ENCODE measurements around the gene AP2A2. TPM values are rescaled to one million over a fixed set of nuclear protein-coding genes. Genes with fewer than 3 reads are reported as not detected.

The AP2A2 gene
- polyA plus RNA-seq, 3 donors, result 5.7 to 61.0 (median 8.2) TPM

GRCh38 chr11:1044160-1044559, 118.5 kb downstream of the AP2A2 start:
- Histone ChIP-seq H3K27me3 (ENCODE audit: control insufficient read depth in 2 of 2, insufficient read depth in 2 of 2, low read length in 2 of 2) (peaks cover 0 to 6% of the 10 kb centered on the region in 2 donors), H4K20me1 (ENCODE audit: insufficient read depth, low read length) (no peaks in the 10 kb centered on the region), H2AFZ (ENCODE audit: insufficient read depth, low read depth, low read length, poor library complexity, severe bottlenecking) (no peak overlapping the region), H3K9ac (ENCODE audit: insufficient read depth, low read length, poor library complexity, severe bottlenecking) (no peak overlapping the region), H3K4me1 (ENCODE audit: control insufficient read depth in 1 of 2, insufficient read depth in 2 of 2, low read length in 2 of 2) (no peaks in the 10 kb centered on the region), H3K4me3 (replicated peaks in 1 of 3; ENCODE audit: low read depth in 2 of 3, low read length in 3 of 3) (no peak overlapping the region), H3K27ac (ENCODE audit: low read depth in 1 of 2, low read length in 2 of 2) (no peak overlapping the region), H3K79me2 (ENCODE audit: insufficient read depth, low read length) (no peaks in the 10 kb centered on the region), H3K9me3 (replicated peaks in 1 of 2; ENCODE audit: control insufficient read depth in 1 of 2, insufficient read depth in 1 of 2, low read length in 2 of 2) (no peaks in the 10 kb centered on the region), H3K36me3 (replicated peaks in 1 of 2; ENCODE audit: control insufficient read depth in 1 of 2, insufficient read depth in 2 of 2, low read length in 2 of 2) (no peaks in the 10 kb centered on the region), H3K4me2 (replicated peaks; ENCODE audit: extremely low read depth, low read length, poor library complexity, severe bottlenecking) (no peak overlapping the region)
- H3K36me3 Mint-ChIP-seq, result no peaks in the 10 kb centered on the region
- peaks cover 5% of the 10 kb centered on the region for H3K4me1 Mint-ChIP-seq
- no peak overlapping the region for H3K4me3 Mint-ChIP-seq
- H3K9me3 Mint-ChIP-seq, result peaks cover 0 to 4% (median 0%) of the 10 kb centered on the region in 7 donors
- WGBS (ENCODE audit: insufficient coverage), result 40% methylated on average over 2 of the region's 6 CpGs
- peaks cover 18 to 27% (median 20%) of the 10 kb centered on the region in 3 donors for H3K27me3 Mint-ChIP-seq (ENCODE audit: low read depth in 3 of 3)
- intact Hi-C loops (cut with micrococcal nuclease), result no loop called here
- TF ChIP-seq CTCF (IDR thresholded peaks at IDR 0.05), result no peak
- no peak overlapping the region for H3K27ac Mint-ChIP-seq
- DNase-seq, result no peak

- Mint-ChIP-seq H3K36me3 (no peaks in the 10 kb centered on the region), H3K27ac (no peak overlapping the region), H3K9me3 (peaks cover 0 to 4% (median 0%) of the 10 kb centered on the region in 7 donors), H3K27me3 (ENCODE audit: low read depth in 3 of 3) (peaks cover 22 to 32% (median 25%) of the 10 kb centered on the region in 3 donors), H3K4me1 (peaks cover 7% of the 10 kb centered on the region), H3K4me3 (peak overlapping the region in 1 of 2 donors; percentile 3)
- TF ChIP-seq CTCF (IDR thresholded peaks at IDR 0.05), result no peak
- peak overlapping the region; percentile 8 for H3K9ac ChIP-seq (ENCODE audit: insufficient read depth, low read length, poor library complexity, severe bottlenecking)
- no peak overlapping the region for H3K4me2 ChIP-seq (replicated peaks; ENCODE audit: extremely low read depth, low read length, poor library complexity, severe bottlenecking)
- H3K27me3 ChIP-seq (ENCODE audit: control insufficient read depth in 2 of 2, insufficient read depth in 2 of 2, low read length in 2 of 2), result peaks cover 0 to 6% of the 10 kb centered on the region in 2 donors
- no peak for DNase-seq
- H3K9me3 ChIP-seq (replicated peaks in 1 of 2; ENCODE audit: control insufficient read depth in 1 of 2, insufficient read depth in 1 of 2, low read length in 2 of 2), result no peaks in the 10 kb centered on the region
- intact Hi-C loops (cut with micrococcal nuclease), result loop anchor here in 1 of 2 donors (2.0 kb wide), 1 partner anchor 199 kb away; no protein-coding TSS in a partner anchor
- no peak overlapping the region for H3K4me3 ChIP-seq (replicated peaks in 1 of 3; ENCODE audit: low read depth in 2 of 3, low read length in 3 of 3)
- H3K4me1 ChIP-seq (ENCODE audit: control insufficient read depth in 1 of 2, insufficient read depth in 2 of 2, low read length in 2 of 2), result no peaks in the 10 kb centered on the region
- no peaks in the 10 kb centered on the region for H3K79me2 ChIP-seq (ENCODE audit: insufficient read depth, low read length)
- H4K20me1 ChIP-seq (ENCODE audit: insufficient read depth, low read length), result no peaks in the 10 kb centered on the region
- no peak overlapping the region for H2AFZ ChIP-seq (ENCODE audit: insufficient read depth, low read depth, low read length, poor library complexity, severe bottlenecking)
- H3K27ac ChIP-seq (ENCODE audit: low read depth in 1 of 2, low read length in 2 of 2), result no peak overlapping the region
- 58% methylated on average over 19 of the region's 22 CpGs for WGBS (ENCODE audit: insufficient coverage)
- H3K36me3 ChIP-seq (replicated peaks in 1 of 2; ENCODE audit: control insufficient read depth in 1 of 2, insufficient read depth in 2 of 2, low read length in 2 of 2), result no peaks in the 10 kb centered on the region
Measured at GRCh38 chr11:1047595-1048156, 122.0 kb downstream of the AP2A2 start.

All from CD14-positive monocyte (primary cell).